NT2/D1 (cell line): ENCODE results near the gene UBAC2.

Experiments used
- SUZ12 ChIP-seq: IDR thresholded peaks from 2 replicates; pipeline ENCODE4 v1.6.1; 2011; ENCODE audit not compliant: insufficient read length, insufficient read depth; ENCODE audit errors: extremely low read depth
- YY1 ChIP-seq: IDR thresholded peaks from 2 replicates; pipeline ENCODE4 v1.6.1; 2011; ENCODE audit not compliant: insufficient read length, insufficient read depth

DNA sequence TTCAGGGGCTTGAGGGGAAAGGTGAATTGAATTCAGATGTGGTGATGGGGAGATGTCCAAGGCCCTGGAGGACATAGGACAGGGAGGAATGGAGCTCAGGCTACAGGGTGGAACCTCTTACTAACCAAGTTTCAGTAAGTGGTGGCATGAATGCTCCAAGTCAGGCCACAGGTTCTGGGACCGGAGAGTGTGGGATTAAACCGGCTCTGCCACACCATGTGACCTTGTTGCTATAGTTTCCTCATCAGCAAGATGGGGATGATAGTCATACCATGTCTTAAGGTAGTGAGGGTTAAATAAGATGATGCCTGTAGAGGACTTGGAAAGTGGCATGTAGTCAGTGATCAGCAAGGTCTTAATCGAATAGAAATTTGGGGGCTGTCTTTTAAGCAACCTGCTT lies 90.2 kb downstream of the UBAC2 start:
- no peak for TF ChIP-seq SUZ12
- TF ChIP-seq YY1: no peak
